ENCODE data around the gene CD244.
A peak's percentile ranks its signal among the peaks of the same experiment; 100 is the strongest.

The CD244 gene

DNA sequence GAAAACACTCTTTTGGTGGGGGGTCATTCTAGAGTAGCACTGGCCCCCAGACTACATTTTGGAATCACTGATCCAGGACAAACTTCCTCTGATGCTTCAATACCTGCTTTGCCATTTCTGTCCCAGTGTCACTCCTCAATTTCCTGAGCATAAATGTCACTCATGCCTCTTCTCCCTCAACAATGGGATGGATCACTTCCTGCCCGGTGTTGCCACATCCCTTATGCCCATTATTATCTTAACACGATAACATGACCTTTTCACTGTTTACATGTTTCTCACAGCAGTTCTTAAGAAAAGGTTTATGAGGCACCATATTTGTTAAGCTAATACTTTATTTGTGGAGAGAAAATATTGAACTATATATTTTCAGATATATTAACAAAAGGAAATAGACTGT lies 26.2 kb upstream of the CD244 start:
- Histone ChIP-seq H3K27me3 (ENCODE audit: insufficient read depth, low read depth, severe bottlenecking) (peaks cover 93% of the 10 kb centered on the region), H3K27ac (no peak overlapping the region), H3K9me3 (ENCODE audit: severe bottlenecking) (peaks cover 12% of the 10 kb centered on the region), H3K36me3 (no peaks in the 10 kb centered on the region), H3K4me3 (ENCODE audit: low read depth, low read length) (no peak overlapping the region)
- no peak for DNase-seq
- TF ChIP-seq CTCF (IDR thresholded peaks at IDR 0.05; ENCODE audit: low read depth, low read length): no peak

- Histone ChIP-seq H3K27me3 (ENCODE audit: insufficient read depth, low read depth, severe bottlenecking) (peaks cover 95% of the 10 kb centered on the region), H3K4me3 (ENCODE audit: low read depth, low read length) (no peak overlapping the region), H3K27ac (no peak overlapping the region), H3K9me3 (ENCODE audit: severe bottlenecking) (peaks cover 11% of the 10 kb centered on the region), H3K36me3 (no peaks in the 10 kb centered on the region)
- DNase-seq: no peak
- no peak for TF ChIP-seq CTCF (IDR thresholded peaks at IDR 0.05; ENCODE audit: low read depth, low read length)
Measured at GRCh38 chr1:160887071-160887470, 24.4 kb upstream of the CD244 start.

DNA sequence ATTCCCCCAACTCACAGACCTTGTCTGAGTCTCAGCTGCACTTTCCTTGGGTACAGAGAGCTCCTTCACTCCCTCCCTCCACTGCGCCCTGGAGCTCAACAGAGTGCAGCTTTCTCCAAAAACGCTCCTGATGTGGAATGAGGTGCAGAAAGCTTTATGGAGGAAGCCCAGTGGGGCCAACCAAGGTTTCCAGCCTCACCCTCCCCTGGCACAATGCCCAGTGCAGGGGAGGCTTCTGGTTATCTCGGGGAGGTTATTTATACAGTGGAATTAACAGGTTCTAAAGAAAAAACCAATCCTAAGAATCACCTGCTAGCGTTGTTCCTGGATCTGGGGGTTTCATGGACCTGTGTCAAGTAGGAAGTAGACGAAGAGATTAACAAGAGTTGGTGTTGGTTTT lies 22.4 kb upstream of the CD244 start, which contains the start of gene ITLN1:
TSS of gene ITLN1 (minus strand) at position 139 of the 400 bp plus-strand sequence. CDS start 303 bp downstream, outside the sequence.
- Histone ChIP-seq H3K9me3 (ENCODE audit: severe bottlenecking) (peaks cover 2% of the 10 kb centered on the region), H3K4me3 (ENCODE audit: low read depth, low read length) (no peak within 1 kb of the TSS), H3K27ac (no peak within 1 kb of the TSS), H3K27me3 (ENCODE audit: insufficient read depth, low read depth, severe bottlenecking) (peaks cover 93% of the 10 kb centered on the region), H3K36me3 (no peaks in the 10 kb centered on the region)
- DNase-seq: no peak
- no peak for TF ChIP-seq CTCF (IDR thresholded peaks at IDR 0.05; ENCODE audit: low read depth, low read length)

DNA sequence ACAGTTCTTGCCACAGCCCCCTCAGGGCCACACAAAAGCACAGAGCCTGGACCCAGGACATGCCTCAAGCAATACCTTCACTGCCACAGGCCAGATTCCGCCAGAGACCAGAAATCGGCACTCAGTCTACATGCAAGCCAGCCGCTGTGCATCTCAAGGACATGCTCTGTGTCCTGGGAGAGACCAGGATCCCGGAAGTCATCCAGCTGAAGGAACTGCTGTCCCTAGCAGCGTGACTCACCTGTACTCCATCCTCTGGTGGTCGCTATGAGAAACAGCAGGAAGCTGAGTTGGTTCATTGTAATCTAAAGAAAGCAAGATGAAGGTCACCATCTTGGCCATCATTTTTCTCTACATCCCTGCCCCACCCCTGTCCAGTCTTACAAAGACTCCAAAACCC lies 21.9 kb upstream of the CD244 start:
- Histone ChIP-seq H3K4me3 (ENCODE audit: low read depth, low read length) (no peak overlapping the region), H3K27ac (no peak overlapping the region), H3K27me3 (ENCODE audit: insufficient read depth, low read depth, severe bottlenecking) (peaks cover 93% of the 10 kb centered on the region), H3K36me3 (no peaks in the 10 kb centered on the region), H3K9me3 (ENCODE audit: severe bottlenecking) (peaks cover 2% of the 10 kb centered on the region)
- peak; percentile 52 for TF ChIP-seq CTCF (IDR thresholded peaks at IDR 0.05; ENCODE audit: low read depth, low read length)
- DNase-seq: no peak

DNA sequence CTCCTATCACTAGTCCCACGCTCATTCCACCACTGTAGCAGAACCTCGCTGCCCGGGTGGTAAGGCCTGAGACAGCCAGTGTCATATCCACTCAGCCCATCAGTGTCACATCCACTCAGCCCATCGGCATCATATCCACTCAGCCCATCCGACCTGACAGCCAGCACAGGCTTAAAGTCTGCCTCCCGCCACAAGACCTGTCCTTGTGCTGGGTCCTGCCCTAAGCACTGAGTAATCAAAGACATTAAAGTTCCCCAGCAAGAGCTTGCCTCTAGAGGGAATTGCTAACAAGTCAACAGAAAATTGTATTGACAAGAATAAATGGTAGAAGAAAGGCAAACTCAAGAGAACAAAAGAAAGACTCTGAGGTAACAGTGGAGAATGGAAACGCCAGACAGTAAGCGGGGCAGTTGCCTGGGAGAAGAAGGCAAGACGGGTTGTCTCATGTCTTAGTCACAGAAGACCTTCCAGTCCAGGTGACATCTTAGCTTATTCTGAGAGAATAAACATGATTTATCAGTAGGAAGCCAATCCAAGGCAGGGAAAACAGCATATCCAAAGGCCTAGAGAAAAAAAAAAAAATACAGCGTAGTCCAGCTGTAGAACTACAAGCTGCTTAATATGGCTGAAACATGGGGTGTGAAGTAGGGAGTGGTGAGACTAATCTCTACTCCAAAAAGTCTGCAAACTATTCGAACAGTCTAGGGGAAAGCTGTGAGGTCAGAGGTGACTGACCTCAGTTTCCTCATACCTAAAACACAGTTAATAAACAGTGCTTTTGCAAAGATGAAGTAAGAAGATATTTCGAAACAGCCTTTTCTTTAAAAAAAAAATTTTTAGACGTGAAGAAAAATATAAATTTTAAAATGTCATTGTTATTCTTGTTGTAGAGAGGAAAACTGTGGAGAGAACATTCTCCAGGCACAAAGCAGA lies 21.2 kb upstream of the CD244 start:
- no peak for DNase-seq
- Histone ChIP-seq H3K36me3 (no peaks in the 10 kb centered on the region), H3K9me3 (ENCODE audit: severe bottlenecking) (peaks cover 2% of the 10 kb centered on the region), H3K27ac (no peak overlapping the region), H3K27me3 (ENCODE audit: insufficient read depth, low read depth, severe bottlenecking) (peaks cover 95% of the 10 kb centered on the region), H3K4me3 (ENCODE audit: low read depth, low read length) (no peak overlapping the region)
- no peak for TF ChIP-seq CTCF (IDR thresholded peaks at IDR 0.05; ENCODE audit: low read depth, low read length)
